ENCODE results near the gene POU2F2. TPM values are rescaled to one million over a fixed set of nuclear protein-coding genes. Genes with fewer than 3 reads are reported as not detected.
"Not testable (repeated sequence)": the region's sequence is repeated elsewhere in the genome, so short reads cannot be mapped to it uniquely, and the experiment has no call there.

Gene POU2F2
- total and polyA plus RNA-seq, 2 experiments from 2014 or later = 1.5 to 3.0 TPM

GRCh38 chr19:42102877-42103276 lies 29.4 kb downstream of the POU2F2 start:
- TF ChIP-seq EZH2 (IDR thresholded peaks at IDR 0.05; ENCODE audit: insufficient read depth, poor library complexity, severe bottlenecking) = no peak
- no peak for TF ChIP-seq EZH2phosphoT487 (IDR thresholded peaks at IDR 0.05; ENCODE audit: insufficient read depth, low read depth)
- no peaks in the 10 kb centered on the region for H3K27me3 ChIP-seq (replicated peaks; ENCODE audit: insufficient read depth)
- no peak overlapping the region for H3K4me2 ChIP-seq (ENCODE audit: unreplicated experiment)
- H3K9me2 ChIP-seq (ENCODE audit: insufficient read depth) = no peaks in the 10 kb centered on the region
- no peak overlapping the region for H3K9ac ChIP-seq
- no peaks in the 10 kb centered on the region for H3K79me2 ChIP-seq (ENCODE audit: insufficient read depth)
- H3F3A ChIP-seq (ENCODE audit: insufficient read depth) = no peaks in the 10 kb centered on the region
- H3K4me1 ChIP-seq (ENCODE audit: insufficient read depth) = no peaks in the 10 kb centered on the region
- H3K36me3 ChIP-seq (ENCODE audit: low read depth) = no peaks in the 10 kb centered on the region
- in situ Hi-C loops (cut with MboI) = no loop called here
- WGBS, 2 experiments (ENCODE audit: low coverage in 1 of 2, low lambda C conversion rate in 2 of 2, missing lambda C conversion rate in 2 of 2) = 95 to 100% methylated on average over 2 of the region's 2 CpGs
- H4K20me1 ChIP-seq (ENCODE audit: insufficient read depth) = no peaks in the 10 kb centered on the region
- DNase-seq = no peak
- no peaks in the 10 kb centered on the region for H3K9me3 ChIP-seq (ENCODE audit: low read depth)
- H3K27ac ChIP-seq = no peak overlapping the region
- H2AFZ ChIP-seq = no peak overlapping the region
- no peak overlapping the region for H3K4me3 ChIP-seq

DNA sequence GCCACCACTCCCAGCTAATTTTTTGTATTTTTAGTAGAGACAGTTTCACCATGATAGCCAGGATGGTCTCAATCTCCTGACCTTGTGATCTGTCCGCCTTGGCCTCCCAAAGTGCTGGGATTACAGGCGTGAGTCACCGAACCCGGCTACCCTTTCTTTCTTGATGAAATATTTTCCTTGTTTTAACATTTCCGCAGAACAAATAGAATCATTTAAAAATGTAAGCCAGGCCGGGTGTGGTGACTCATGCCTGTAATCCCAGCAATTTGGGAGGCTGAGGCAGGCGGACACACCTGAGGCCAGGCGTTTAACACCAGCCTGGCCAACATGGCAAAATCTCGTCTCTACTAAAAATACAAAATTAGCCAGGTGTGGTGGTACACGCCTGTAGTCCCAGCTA lies 32.0 kb downstream of the POU2F2 start:
- WGBS, 2 experiments (ENCODE audit: low coverage in 1 of 2, low lambda C conversion rate in 2 of 2, missing lambda C conversion rate in 2 of 2) = 89 to 90% methylated on average over 10 of the region's 10 CpGs
- H3K9me3 ChIP-seq (ENCODE audit: low read depth); H3K4me1 ChIP-seq (ENCODE audit: insufficient read depth); H3K79me2 ChIP-seq (ENCODE audit: insufficient read depth); H2AFZ ChIP-seq; H3K9ac ChIP-seq; H3K36me3 ChIP-seq (ENCODE audit: low read depth); H3K27me3 ChIP-seq (replicated peaks; ENCODE audit: insufficient read depth); DNase-seq; H3K27ac ChIP-seq; H3K4me3 ChIP-seq; H4K20me1 ChIP-seq (ENCODE audit: insufficient read depth); H3F3A ChIP-seq (ENCODE audit: insufficient read depth); H3K4me2 ChIP-seq (ENCODE audit: unreplicated experiment); in situ Hi-C loops (cut with MboI); H3K9me2 ChIP-seq (ENCODE audit: insufficient read depth): not testable (repeated sequence)

DNA sequence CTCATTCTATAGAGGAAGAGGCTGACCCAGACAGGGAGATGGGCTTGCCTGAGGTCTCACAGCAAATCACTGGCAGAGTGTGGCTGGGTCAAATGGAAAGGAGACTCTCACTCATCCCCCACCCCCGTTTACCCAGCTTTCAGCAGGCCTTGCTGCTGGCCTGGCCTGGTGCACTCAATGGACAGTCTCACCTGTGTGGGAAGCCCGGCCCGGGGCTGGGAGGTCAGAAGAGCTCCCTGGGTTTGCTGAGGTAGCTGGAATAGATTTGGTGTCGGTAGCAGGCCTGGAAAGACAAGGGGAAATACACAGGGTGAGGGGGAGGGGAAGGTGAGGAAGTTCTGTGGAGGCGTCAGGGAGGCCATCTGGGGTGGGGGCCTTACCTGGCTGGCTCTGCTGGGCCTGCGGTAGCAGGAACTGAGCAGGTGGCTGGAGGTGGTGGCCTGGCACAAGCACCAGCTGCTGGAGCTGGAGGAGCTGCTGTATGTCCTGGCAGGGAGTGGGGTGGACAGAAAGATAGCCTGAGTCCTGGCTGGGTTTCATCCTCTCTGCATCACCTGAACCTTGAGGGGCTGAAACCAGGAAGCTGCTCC lies 32.8 kb downstream of the POU2F2 start:
- Histone ChIP-seq H3K9ac (no peak overlapping the region), H3K4me2 (ENCODE audit: unreplicated experiment) (no peak overlapping the region), H4K20me1 (ENCODE audit: insufficient read depth) (no peaks in the 10 kb centered on the region), H3K9me2 (ENCODE audit: insufficient read depth) (no peaks in the 10 kb centered on the region), H3K79me2 (ENCODE audit: insufficient read depth) (no peaks in the 10 kb centered on the region), H3K36me3 (ENCODE audit: low read depth) (no peaks in the 10 kb centered on the region), H3K4me3 (no peak overlapping the region), H3K9me3 (ENCODE audit: low read depth) (no peaks in the 10 kb centered on the region), H2AFZ (no peak overlapping the region), H3K27ac (no peak overlapping the region), H3K27me3 (replicated peaks; ENCODE audit: insufficient read depth) (no peaks in the 10 kb centered on the region), H3F3A (ENCODE audit: insufficient read depth) (no peaks in the 10 kb centered on the region), H3K4me1 (ENCODE audit: insufficient read depth) (no peaks in the 10 kb centered on the region)
- DNase-seq = no peak
- in situ Hi-C loops (cut with MboI) = no loop called here
- 70 to 71% methylated on average over 6 of the region's 6 CpGs for WGBS, 2 experiments (ENCODE audit: low coverage in 1 of 2, low lambda C conversion rate in 2 of 2, missing lambda C conversion rate in 2 of 2)
- TF ChIP-seq EZH2phosphoT487 (IDR thresholded peaks at IDR 0.05; ENCODE audit: insufficient read depth, low read depth) = no peak
- TF ChIP-seq EZH2 (IDR thresholded peaks at IDR 0.05; ENCODE audit: insufficient read depth, poor library complexity, severe bottlenecking) = no peak

DNA sequence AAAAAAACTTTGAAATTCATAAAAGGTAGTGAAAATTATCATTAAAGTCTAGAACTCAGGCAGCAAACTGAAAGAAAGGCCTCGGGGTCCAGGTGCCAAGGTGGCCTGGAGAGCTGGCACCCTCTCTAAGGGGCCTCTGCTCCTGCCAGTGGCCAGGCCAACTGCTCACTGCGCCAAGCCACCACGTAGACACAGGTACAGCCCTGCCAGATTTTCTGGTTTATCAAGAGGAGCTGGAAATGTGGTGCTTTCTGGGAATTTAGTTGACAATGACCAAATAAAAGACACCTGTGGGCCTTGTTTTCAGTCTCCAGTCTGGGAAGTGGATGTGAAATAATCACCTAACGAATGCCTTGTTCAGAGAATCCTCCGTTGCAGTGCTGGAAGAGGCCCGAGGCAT lies 33.5 kb downstream of the POU2F2 start:
- Histone ChIP-seq H4K20me1 (ENCODE audit: insufficient read depth) (no peaks in the 10 kb centered on the region), H3K9me3 (ENCODE audit: low read depth) (no peaks in the 10 kb centered on the region), H3F3A (ENCODE audit: insufficient read depth) (no peaks in the 10 kb centered on the region), H3K27ac (no peak overlapping the region), H3K4me1 (ENCODE audit: insufficient read depth) (no peaks in the 10 kb centered on the region), H3K9me2 (ENCODE audit: insufficient read depth) (no peaks in the 10 kb centered on the region), H3K27me3 (replicated peaks; ENCODE audit: insufficient read depth) (no peaks in the 10 kb centered on the region), H3K4me3 (no peak overlapping the region), H3K36me3 (ENCODE audit: low read depth) (no peaks in the 10 kb centered on the region), H3K9ac (no peak overlapping the region), H3K79me2 (ENCODE audit: insufficient read depth) (no peaks in the 10 kb centered on the region), H3K4me2 (ENCODE audit: unreplicated experiment) (no peak overlapping the region), H2AFZ (no peak overlapping the region)
- WGBS, 2 experiments (ENCODE audit: low coverage in 1 of 2, low lambda C conversion rate in 2 of 2, missing lambda C conversion rate in 2 of 2) = 78 to 84% methylated on average over 6 of the region's 6 CpGs
- DNase-seq = no peak
- TF ChIP-seq EZH2 (IDR thresholded peaks at IDR 0.05; ENCODE audit: insufficient read depth, poor library complexity, severe bottlenecking) (no peak), EZH2phosphoT487 (IDR thresholded peaks at IDR 0.05; ENCODE audit: insufficient read depth, low read depth) (no peak)
- in situ Hi-C loops (cut with MboI) = no loop called here

DNA sequence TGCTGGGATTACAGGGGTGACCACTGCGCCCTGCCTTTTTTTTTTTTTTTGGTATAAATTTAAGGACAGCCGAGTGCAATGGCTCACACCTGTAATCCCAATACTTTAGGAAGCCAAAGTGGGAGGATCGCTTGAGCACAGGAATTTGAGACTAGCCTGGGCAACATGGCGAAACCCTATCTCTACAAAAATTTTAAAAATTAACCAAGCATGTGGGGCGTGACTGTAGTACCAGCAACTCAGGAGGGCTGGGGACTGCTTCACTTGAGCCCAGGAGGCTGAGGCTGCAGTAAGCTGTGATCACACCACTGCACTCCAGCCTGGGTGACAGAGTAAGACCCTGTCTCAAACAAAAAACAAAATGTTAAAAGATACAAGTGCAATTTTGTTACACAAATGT lies 34.8 kb downstream of the POU2F2 start:
- H3K9ac ChIP-seq = no peak overlapping the region
- H3K4me3 ChIP-seq = no peak overlapping the region
- no peak overlapping the region for H3K27ac ChIP-seq
- no peaks in the 10 kb centered on the region for H3K27me3 ChIP-seq (replicated peaks; ENCODE audit: insufficient read depth)
- TF ChIP-seq EZH2 (IDR thresholded peaks at IDR 0.05; ENCODE audit: insufficient read depth, poor library complexity, severe bottlenecking) (no peak), EZH2phosphoT487 (IDR thresholded peaks at IDR 0.05; ENCODE audit: insufficient read depth, low read depth) (no peak)
- H4K20me1 ChIP-seq (ENCODE audit: insufficient read depth) = no peaks in the 10 kb centered on the region
- no peaks in the 10 kb centered on the region for H3K79me2 ChIP-seq (ENCODE audit: insufficient read depth)
- DNase-seq = no peak
- in situ Hi-C loops (cut with MboI) = no loop called here
- 84% methylated on average over 4 to 5 of the region's 5 CpGs for WGBS, 2 experiments (ENCODE audit: low coverage in 1 of 2, low lambda C conversion rate in 2 of 2, missing lambda C conversion rate in 2 of 2)
- no peaks in the 10 kb centered on the region for H3F3A ChIP-seq (ENCODE audit: insufficient read depth)
- H3K4me2 ChIP-seq (ENCODE audit: unreplicated experiment) = no peak overlapping the region
- H3K9me3 ChIP-seq (ENCODE audit: low read depth) = no peaks in the 10 kb centered on the region
- H3K4me1 ChIP-seq (ENCODE audit: insufficient read depth) = no peaks in the 10 kb centered on the region
- no peaks in the 10 kb centered on the region for H3K36me3 ChIP-seq (ENCODE audit: low read depth)
- no peak overlapping the region for H2AFZ ChIP-seq
- H3K9me2 ChIP-seq (ENCODE audit: insufficient read depth) = no peaks in the 10 kb centered on the region
